Lower leg skin (tissue), 3 donors: ENCODE measurements around the gene GPC5.

Experiments
- CTCF ChIP-seq, 3 donors: fragments of 450-650 bp; IDR thresholded peaks; one replicate each; pipeline ENCODE4 v1.5.1; 2016; ENCODE audit warnings: antibody characterized with exemption in 3 of 3, mild to moderate bottlenecking in 3 of 3, moderate library complexity in 2 of 3
- POLR2A ChIP-seq, 2 donors: fragments of 450-650 bp; IDR thresholded peaks; one replicate each; pipeline ENCODE4 v1.6.1; 2016 to 2017; ENCODE audit warnings: antibody characterized with exemption in 2 of 2, mild to moderate bottlenecking in 1 of 2, moderate library complexity in 1 of 2

- no peak for TF ChIP-seq POLR2A (IDR thresholded peaks at IDR 0.05)
- no peak for TF ChIP-seq CTCF (IDR thresholded peaks at IDR 0.05)
Measured at GRCh38 chr13:92591117-92591516, 1192.7 kb downstream of the GPC5 start.
